ENCODE data around the gene TSPYL4. TPM values are rescaled to one million over a fixed set of nuclear protein-coding genes. Genes with fewer than 3 reads are reported as not detected.

The TSPYL4 gene
- total and polyA plus RNA-seq, 2 of the 8 experiments (the other 6 are each of a cell fraction or from before 2014, with no cell fraction given), result 20.5 to 22.6 TPM

GRCh38 chr6:116279232-116280160, 25.6 kb upstream of the TSPYL4 start, which contains the start of gene TSPYL1 (continued):
- TF ChIP-seq NANOG (IDR thresholded peaks at IDR 0.05; ENCODE audit: insufficient read depth, low read depth, low read length, poor library complexity, severe bottlenecking) (peak; percentile 40), PHF8 (conservative IDR thresholded peaks at IDR 0.05; ENCODE audit: low read depth, low read length) (peak; percentile 95), BRCA1 (IDR thresholded peaks at IDR 0.05; ENCODE audit: low read depth, low read length) (peak; percentile 87), ATF2 (IDR thresholded peaks at IDR 0.05; ENCODE audit: low read length) (0 out of 2 replicates have a peak, but pooled peaks have one; percentile 78), SP2 (IDR thresholded peaks at IDR 0.05; ENCODE audit: low read length) (no peak), TBP (IDR thresholded peaks at IDR 0.05; ENCODE audit: low read depth, low read length) (peak; percentile 92), TAF7 (optimal IDR thresholded peaks at IDR 0.05; ENCODE audit: borderline replicate concordance, low read depth, low read length) (peak; percentile 60), POLR2A (IDR thresholded peaks at IDR 0.05; ENCODE audit: control extremely low read depth in 1 of 2, low read depth in 2 of 2, low read length in 2 of 2) (peak; percentile 90 to 99), YY1 (IDR thresholded peaks at IDR 0.05; ENCODE audit: low read depth, low read length) (no peak), CHD2 (IDR thresholded peaks at IDR 0.05; ENCODE audit: low read length) (peak; percentile 97), CREB1 (IDR thresholded peaks at IDR 0.05) (peak; percentile 75), CTCF (IDR thresholded peaks at IDR 0.05; ENCODE audit: control extremely low read depth in 1 of 3, insufficient read depth in 1 of 3, low read depth in 1 of 3, low read length in 3 of 3) (no peak), ASH2L (IDR thresholded peaks at IDR 0.05; ENCODE audit: low read length) (peak; percentile 97), KDM4A (IDR thresholded peaks at IDR 0.05; ENCODE audit: low read depth, low read length, severe bottlenecking) (peak; percentile 40), RXRA (IDR thresholded peaks at IDR 0.05; ENCODE audit: insufficient read depth, low read depth, low read length) (no peak), GTF2F1 (IDR thresholded peaks at IDR 0.05; ENCODE audit: borderline replicate concordance, low read depth, low read length) (peak; percentile 70; the same call in 1 of the 2 replicates), SP1 (IDR thresholded peaks at IDR 0.05; ENCODE audit: low read depth, low read length) (peak; percentile 83; the same call in 1 of the 2 replicates), POLR2AphosphoS5 (IDR thresholded peaks at IDR 0.05; ENCODE audit: low read depth, low read length) (peak; percentile 98), CEBPB (IDR thresholded peaks at IDR 0.05; ENCODE audit: low read depth, low read length) (no peak), RAD21 (IDR thresholded peaks at IDR 0.05 in 1 of 2, conservative IDR thresholded peaks at IDR 0.05 in 1 of 2; ENCODE audit: low read depth in 2 of 2, low read length in 2 of 2) (0 out of 4 replicates have a peak, but pooled peaks of 1 of the 2 experiments have one; percentile 5)
